ENCODE data around the gene FHIT.

DNA sequence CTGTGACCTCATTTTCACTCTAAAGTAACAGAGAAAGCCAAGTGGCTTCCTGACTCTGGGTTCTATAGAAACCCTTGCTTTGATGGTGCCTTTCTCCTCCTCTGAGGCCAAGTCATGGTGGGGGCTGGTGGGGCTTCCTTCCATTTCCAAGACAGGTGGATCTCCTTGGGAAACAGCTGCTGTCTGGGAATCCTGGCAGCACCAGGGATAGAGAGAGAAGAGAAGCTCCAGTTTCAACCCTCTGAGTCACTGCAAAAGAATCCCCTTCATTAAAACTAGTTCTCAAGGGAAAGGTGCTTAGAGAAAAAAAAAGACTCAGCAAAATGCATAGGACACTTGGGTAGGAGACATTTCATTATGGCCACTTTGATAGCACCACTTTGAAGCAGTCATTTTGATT is 614.4 kb downstream of the FHIT start:
- TF ChIP-seq YY1 (IDR thresholded peaks at IDR 0.05; ENCODE audit: insufficient read depth, insufficient read length) (no peak), ZNF274 (IDR thresholded peaks at IDR 0.05; ENCODE audit: low read depth, low read length) (no peak), SUZ12 (IDR thresholded peaks at IDR 0.05; ENCODE audit: extremely low read depth, insufficient read depth, insufficient read length) (no peak)
